Ishikawa (cell line): ENCODE results near the gene COPZ1.

Experiments
- CEBPB ChIP-seq: IDR thresholded peaks from 2 replicates; pipeline ENCODE4 v1.6.1; 2012
- CREB1 ChIP-seq: IDR thresholded peaks from 2 replicates; pipeline ENCODE4 v1.6.1; 2012; ENCODE audit warnings: low read depth
- EGR1 ChIP-seq: IDR thresholded peaks from 2 replicates; pipeline ENCODE4 v1.6.1; 2012
- EP300 ChIP-seq: IDR thresholded peaks from 2 replicates; pipeline ENCODE4 v1.6.1; 2012; ENCODE audit warnings: borderline replicate concordance
- FOXM1 ChIP-seq: IDR thresholded peaks from 2 replicates; pipeline ENCODE4 v1.6.1; 2012; ENCODE audit warnings: low read depth, borderline replicate concordance
- NFIC ChIP-seq: IDR thresholded peaks from 2 replicates; pipeline ENCODE4 v1.6.1; 2012
- RAD21 ChIP-seq: IDR thresholded peaks from 2 replicates; pipeline ENCODE4 v1.6.1; 2012; ENCODE audit warnings: low read depth
- TAF1 ChIP-seq: IDR thresholded peaks from 2 replicates; pipeline ENCODE4 v1.6.1; 2012; ENCODE audit warnings: low read depth, mild to moderate bottlenecking
- TCF12 ChIP-seq: IDR thresholded peaks from 2 replicates; pipeline ENCODE4 v1.6.1; 2012; ENCODE audit warnings: low read depth
- TEAD4 ChIP-seq: IDR thresholded peaks from 2 replicates; pipeline ENCODE4 v1.6.1; 2012
- YY1 ChIP-seq: IDR thresholded peaks from 2 replicates; pipeline ENCODE4 v1.6.1; 2012; ENCODE audit warnings: low read depth
- ZBTB7A ChIP-seq: IDR thresholded peaks from 2 replicates; pipeline ENCODE4 v1.6.1; 2012; ENCODE audit warnings: low read depth
- TF ChIP-seq, protein P1 (sequence below): IDR thresholded peaks from 2 replicates; pipeline ENCODE4 v1.6.1; 2012; ENCODE audit warnings: low read depth, mild to moderate bottlenecking
- TF ChIP-seq, protein P2 (sequence below): IDR thresholded peaks from 2 replicates; pipeline ENCODE4 v1.6.1; 2012
- TF ChIP-seq, protein P3 (sequence below): IDR thresholded peaks from 2 replicates; pipeline ENCODE4 v1.6.1; 2012

COPZ1 gene

DNA sequence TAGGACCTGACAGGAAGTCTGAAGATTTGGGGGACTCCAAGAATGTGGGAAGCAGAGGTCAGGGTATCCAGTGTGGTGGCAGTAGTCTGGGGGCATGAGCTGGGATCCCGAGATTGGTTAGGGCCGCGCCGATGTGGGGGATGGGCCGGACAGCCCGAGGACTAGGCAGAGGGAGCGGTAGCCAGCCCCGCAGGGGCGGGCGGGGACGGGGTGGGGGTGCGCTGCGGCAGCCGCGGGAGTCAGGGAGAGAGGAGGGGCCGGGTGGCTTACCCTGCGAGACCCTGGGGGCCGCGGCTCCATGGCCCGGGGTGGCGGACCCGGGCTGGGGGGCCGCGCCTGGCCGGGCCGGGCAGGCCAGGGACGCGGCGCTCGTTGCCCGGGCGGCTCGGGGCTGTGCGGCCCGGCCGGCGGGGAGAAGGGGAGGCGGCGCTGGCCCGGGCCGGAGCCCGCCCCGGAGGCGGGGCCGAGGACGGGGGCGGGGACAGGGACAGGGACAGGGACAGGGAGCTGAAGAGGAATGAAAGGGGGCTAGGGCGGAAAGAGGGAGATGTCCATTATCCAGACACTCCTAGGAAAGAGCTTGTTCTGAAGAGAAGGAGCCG lies 54.0 kb downstream of the COPZ1 start:
- no peak for TF ChIP-seq ZBTB7A
- TF ChIP-seq NFIC = no peak
- TF ChIP-seq, protein P1, sequence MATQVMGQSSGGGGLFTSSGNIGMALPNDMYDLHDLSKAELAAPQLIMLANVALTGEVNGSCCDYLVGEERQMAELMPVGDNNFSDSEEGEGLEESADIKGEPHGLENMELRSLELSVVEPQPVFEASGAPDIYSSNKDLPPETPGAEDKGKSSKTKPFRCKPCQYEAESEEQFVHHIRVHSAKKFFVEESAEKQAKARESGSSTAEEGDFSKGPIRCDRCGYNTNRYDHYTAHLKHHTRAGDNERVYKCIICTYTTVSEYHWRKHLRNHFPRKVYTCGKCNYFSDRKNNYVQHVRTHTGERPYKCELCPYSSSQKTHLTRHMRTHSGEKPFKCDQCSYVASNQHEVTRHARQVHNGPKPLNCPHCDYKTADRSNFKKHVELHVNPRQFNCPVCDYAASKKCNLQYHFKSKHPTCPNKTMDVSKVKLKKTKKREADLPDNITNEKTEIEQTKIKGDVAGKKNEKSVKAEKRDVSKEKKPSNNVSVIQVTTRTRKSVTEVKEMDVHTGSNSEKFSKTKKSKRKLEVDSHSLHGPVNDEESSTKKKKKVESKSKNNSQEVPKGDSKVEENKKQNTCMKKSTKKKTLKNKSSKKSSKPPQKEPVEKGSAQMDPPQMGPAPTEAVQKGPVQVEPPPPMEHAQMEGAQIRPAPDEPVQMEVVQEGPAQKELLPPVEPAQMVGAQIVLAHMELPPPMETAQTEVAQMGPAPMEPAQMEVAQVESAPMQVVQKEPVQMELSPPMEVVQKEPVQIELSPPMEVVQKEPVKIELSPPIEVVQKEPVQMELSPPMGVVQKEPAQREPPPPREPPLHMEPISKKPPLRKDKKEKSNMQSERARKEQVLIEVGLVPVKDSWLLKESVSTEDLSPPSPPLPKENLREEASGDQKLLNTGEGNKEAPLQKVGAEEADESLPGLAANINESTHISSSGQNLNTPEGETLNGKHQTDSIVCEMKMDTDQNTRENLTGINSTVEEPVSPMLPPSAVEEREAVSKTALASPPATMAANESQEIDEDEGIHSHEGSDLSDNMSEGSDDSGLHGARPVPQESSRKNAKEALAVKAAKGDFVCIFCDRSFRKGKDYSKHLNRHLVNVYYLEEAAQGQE = no peak
- TF ChIP-seq, protein P2, sequence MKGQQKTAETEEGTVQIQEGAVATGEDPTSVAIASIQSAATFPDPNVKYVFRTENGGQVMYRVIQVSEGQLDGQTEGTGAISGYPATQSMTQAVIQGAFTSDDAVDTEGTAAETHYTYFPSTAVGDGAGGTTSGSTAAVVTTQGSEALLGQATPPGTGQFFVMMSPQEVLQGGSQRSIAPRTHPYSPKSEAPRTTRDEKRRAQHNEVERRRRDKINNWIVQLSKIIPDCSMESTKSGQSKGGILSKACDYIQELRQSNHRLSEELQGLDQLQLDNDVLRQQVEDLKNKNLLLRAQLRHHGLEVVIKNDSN = no peak

DNA sequence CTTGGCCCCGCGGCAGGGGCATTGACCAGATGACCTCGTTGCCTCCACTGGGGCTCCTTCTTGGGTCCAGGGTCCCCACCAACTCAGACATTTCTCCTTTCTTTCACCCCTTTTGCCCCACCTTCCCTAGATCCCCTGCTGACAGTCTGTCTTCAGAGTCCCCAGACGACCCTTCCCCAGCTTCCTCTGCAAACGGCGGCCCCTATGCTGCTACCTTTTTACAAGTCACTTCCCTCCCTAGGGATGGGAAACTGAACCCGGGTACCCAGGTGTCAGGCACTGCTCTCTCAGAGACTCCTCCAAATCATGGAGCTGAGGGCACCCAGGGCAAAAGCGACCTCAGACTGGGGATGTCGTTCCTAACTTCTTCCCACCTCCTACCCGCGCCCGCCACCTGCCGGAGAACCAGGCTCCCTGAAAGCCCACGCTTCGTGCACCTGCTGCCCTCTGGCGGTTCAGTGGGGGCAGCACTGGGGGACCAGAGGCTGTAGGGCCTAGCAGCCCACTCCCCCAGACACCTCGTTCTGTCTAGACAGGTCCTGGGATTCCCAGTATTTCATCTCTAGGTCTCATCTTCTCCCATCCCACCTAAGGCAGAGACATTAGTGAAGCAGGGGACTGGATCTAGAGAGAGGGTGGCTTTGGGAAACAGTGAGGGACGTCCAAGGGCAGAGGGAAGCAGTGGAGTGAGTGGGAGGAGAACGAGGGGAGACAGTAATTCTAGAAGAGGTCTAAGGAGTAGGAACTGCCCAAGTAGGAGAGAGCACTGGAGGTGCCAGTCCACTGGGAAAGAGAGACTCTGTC lies 54.7 kb downstream of the COPZ1 start:
- peak; percentile 60 for TF ChIP-seq FOXM1
- TF ChIP-seq ZBTB7A = peak; percentile 100
- no peak for TF ChIP-seq CREB1
- TF ChIP-seq TEAD4 = no peak
- TF ChIP-seq YY1 = peak; percentile 77
- TF ChIP-seq, protein P1 = no peak
- TF ChIP-seq, protein P2 = no peak
- TF ChIP-seq NFIC = peak; percentile 5; the same call in 1 of the 2 replicates
- TF ChIP-seq TCF12 = no peak; the same call in 1 of the 2 replicates
- TF ChIP-seq, protein P3, sequence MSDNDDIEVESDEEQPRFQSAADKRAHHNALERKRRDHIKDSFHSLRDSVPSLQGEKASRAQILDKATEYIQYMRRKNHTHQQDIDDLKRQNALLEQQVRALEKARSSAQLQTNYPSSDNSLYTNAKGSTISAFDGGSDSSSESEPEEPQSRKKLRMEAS = peak; percentile 90
- 0 out of 2 replicates have a peak, but pooled peaks have one; percentile 12 for TF ChIP-seq CEBPB
- 0 out of 2 replicates have a peak, but pooled peaks have one; percentile 21 for TF ChIP-seq EP300
- TF ChIP-seq EGR1 = peak; percentile 67
- peak; percentile 43; the same call in 1 of the 2 replicates for TF ChIP-seq TAF1
- TF ChIP-seq RAD21 = peak; percentile 98

DNA sequence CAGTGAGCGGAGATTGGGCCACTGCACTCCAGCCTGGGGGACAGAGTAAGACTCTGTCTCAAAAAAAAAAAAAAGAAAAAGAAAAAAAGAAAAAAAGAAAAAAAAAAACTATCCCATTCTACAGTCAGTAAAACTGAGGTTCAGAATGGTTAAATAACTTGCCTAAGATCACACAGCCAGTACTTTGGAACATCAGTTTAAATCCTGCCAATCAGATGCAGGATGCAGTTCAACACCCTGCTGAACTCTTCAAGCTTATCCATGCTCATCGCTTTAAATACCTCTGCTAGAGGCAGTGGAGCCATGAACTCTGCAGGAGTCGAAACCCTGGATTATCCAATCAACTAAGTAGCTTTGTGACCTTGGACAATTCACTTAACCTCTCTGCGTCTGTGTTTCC lies 56.2 kb downstream of the COPZ1 start:
- no peak for TF ChIP-seq EP300
- TF ChIP-seq TEAD4 = no peak
- TF ChIP-seq, protein P2 = no peak
- TF ChIP-seq FOXM1 = no peak
- TF ChIP-seq TCF12 = no peak
- no peak for TF ChIP-seq ZBTB7A
- TF ChIP-seq, protein P3 = no peak
- TF ChIP-seq NFIC = no peak
- TF ChIP-seq EGR1 = no peak
- no peak for TF ChIP-seq CREB1
- no peak for TF ChIP-seq YY1
- TF ChIP-seq TAF1 = no peak
- no peak for TF ChIP-seq RAD21
- TF ChIP-seq, protein P1 = no peak
